Measurements from ENCODE around the gene CPVL. TPM values are rescaled to one million over a fixed set of nuclear protein-coding genes. Genes with fewer than 3 reads are reported as not detected.

CPVL gene
- total RNA-seq, 4 donors from 2014 or later, result 8.0 to 28.5 (median 11.3) TPM

DNA sequence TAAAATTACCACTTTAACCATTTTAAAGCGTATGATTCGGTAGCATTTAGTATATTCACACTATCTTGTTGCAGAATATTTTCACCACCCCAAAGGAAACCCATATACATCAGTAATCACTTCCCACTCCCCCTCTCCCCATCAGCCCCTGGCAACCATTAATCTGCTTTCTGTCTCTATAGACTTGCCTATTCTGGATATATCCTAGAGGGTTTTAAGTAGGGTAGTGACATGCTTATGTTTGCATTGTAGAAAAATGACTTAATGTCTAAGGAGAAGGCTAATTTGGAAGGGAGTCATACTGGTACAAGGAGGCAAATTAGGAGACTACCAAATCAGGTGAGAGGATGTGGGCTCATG, 145.6 kb downstream of the CPVL start:
- no peaks in the 10 kb centered on the region for H3K36me3 ChIP-seq
- intact Hi-C loops (cut with DNase I), result no loop called here
- WGBS, result 100% methylated on average over 2 of the region's 2 CpGs

DNA sequence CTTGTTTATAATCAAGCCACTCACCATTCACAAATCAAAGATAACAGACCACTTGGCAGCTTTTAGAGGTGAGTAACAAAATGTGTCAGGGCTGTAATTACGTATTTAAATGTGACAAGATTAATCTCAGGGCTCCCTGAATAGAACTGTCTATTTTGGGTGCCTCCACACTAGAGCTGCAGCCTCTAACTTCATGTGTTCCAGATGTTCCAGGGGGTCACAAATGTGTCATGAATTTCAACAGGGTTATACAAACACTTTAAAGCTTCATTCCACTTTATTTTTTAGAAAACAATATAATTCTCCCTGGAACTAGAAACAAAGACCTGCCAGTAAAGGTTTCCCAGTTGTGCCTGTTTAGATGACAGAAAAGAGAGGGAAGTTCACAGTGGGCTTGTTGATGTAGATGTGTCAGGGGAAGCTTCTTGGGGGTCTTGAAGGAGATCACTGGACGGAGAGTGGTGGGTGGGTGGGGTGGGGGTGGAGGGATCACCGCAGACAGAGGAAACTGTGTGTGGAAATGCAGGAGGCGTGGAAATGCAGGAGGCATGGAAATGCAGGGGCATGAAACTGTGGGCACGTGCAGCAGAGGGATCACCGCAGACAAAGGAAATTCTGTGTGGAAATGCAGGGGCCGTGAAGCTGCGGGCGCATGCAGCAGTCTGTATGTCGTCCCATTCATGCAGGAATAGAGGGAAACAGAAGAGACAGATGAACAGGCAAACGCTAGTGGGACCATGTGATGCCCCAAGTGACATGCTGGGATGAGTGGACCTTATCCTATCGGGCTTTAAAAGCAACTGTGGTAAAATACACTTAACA, 146.2 kb downstream of the CPVL start:
- 82% methylated on average over 12 of the region's 12 CpGs for WGBS
- Histone ChIP-seq H3K4me1 (peaks cover 6 to 20% (median 11%) of the 10 kb centered on the region in 4 donors), H3K9me3 (no peaks in the 10 kb centered on the region), H3K27me3 (no peaks in the 10 kb centered on the region), H3K36me3 (no peaks in the 10 kb centered on the region), H3K27ac (replicated peaks in 1 of 4) (no peak overlapping the region), H3K4me3 (no peak overlapping the region)
- intact Hi-C loops (cut with DNase I), result no loop called here
- peak; percentile 60 for DNase-seq (ENCODE audit: extremely low spot score)
- TF ChIP-seq CTCF (IDR thresholded peaks at IDR 0.05), result no peak
- TF ChIP-seq POLR2AphosphoS5 (IDR thresholded peaks at IDR 0.05), result no peak
- no peak for TF ChIP-seq POLR2A (IDR thresholded peaks at IDR 0.05; ENCODE audit: low read depth)
- TF ChIP-seq EP300 (IDR thresholded peaks at IDR 0.05), result no peak

More for the DNA sequence above, 145.6 kb downstream of the CPVL start:
- TF ChIP-seq CTCF (IDR thresholded peaks at IDR 0.05), result no peak
- TF ChIP-seq POLR2A (IDR thresholded peaks at IDR 0.05; ENCODE audit: low read depth), result no peak
- TF ChIP-seq EP300 (IDR thresholded peaks at IDR 0.05), result no peak
- no peak for TF ChIP-seq POLR2AphosphoS5 (IDR thresholded peaks at IDR 0.05)
- no peaks in the 10 kb centered on the region for H3K27me3 ChIP-seq
- H3K27ac ChIP-seq (replicated peaks in 1 of 4), result no peak overlapping the region
- no peak overlapping the region for H3K4me3 ChIP-seq
- H3K4me1 ChIP-seq, result peaks cover 6 to 20% (median 11%) of the 10 kb centered on the region in 4 donors
- DNase-seq (ENCODE audit: extremely low spot score), result no peak
- H3K9me3 ChIP-seq, result no peaks in the 10 kb centered on the region

DNA sequence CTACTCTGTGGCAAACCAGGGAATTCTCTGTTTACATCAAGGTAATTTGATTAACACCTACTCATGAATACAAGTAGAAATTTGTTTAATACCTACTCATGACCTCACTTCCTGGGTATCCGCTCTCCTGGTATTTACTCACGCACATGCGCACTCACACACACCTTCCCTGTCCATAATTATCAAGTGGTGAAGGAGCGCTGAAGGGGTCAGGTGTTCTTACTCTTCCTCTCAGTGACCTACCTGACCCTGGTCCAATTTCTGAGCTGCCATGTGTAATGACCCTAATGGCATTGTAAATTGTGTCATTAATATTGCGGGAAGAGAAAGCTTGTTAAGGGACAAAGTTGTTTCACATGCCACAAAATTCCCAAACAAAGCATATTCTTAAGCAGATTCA, 146.9 kb downstream of the CPVL start:
- H3K4me3 ChIP-seq, result no peak overlapping the region
- H3K27me3 ChIP-seq, result no peaks in the 10 kb centered on the region
- intact Hi-C loops (cut with DNase I), result no loop called here
- TF ChIP-seq POLR2AphosphoS5 (IDR thresholded peaks at IDR 0.05) (no peak), CTCF (IDR thresholded peaks at IDR 0.05) (no peak), EP300 (IDR thresholded peaks at IDR 0.05) (no peak), POLR2A (IDR thresholded peaks at IDR 0.05; ENCODE audit: low read depth) (no peak)
- H3K36me3 ChIP-seq, result no peaks in the 10 kb centered on the region
- no peaks in the 10 kb centered on the region for H3K9me3 ChIP-seq
- DNase-seq (ENCODE audit: extremely low spot score), result no peak
- no peak overlapping the region for H3K27ac ChIP-seq (replicated peaks in 1 of 4)
- 94% methylated on average over 5 of the region's 5 CpGs for WGBS
- H3K4me1 ChIP-seq, result peaks cover 6 to 20% (median 11%) of the 10 kb centered on the region in 4 donors

- Histone ChIP-seq H3K27ac (replicated peaks in 1 of 4) (no peak overlapping the region), H3K36me3 (no peaks in the 10 kb centered on the region), H3K4me1 (peaks cover 6 to 20% (median 11%) of the 10 kb centered on the region in 4 donors), H3K4me3 (no peak overlapping the region), H3K27me3 (no peaks in the 10 kb centered on the region), H3K9me3 (no peaks in the 10 kb centered on the region)
- no peak for TF ChIP-seq EP300 (IDR thresholded peaks at IDR 0.05)
- TF ChIP-seq CTCF (IDR thresholded peaks at IDR 0.05), result no peak
- no peak for TF ChIP-seq POLR2AphosphoS5 (IDR thresholded peaks at IDR 0.05)
- no peak for TF ChIP-seq POLR2A (IDR thresholded peaks at IDR 0.05; ENCODE audit: low read depth)
- DNase-seq (ENCODE audit: extremely low spot score), result no peak
- WGBS, result 49% methylated on average over 4 of the region's 4 CpGs
- intact Hi-C loops (cut with DNase I), result no loop called here
Measured at GRCh38 chr7:28998105-28998504, 148.2 kb downstream of the CPVL start.
